DND-41 (cell line): ENCODE data around the gene STOX2.

Experiments used
- EZH2 ChIP-seq: IDR thresholded peaks from 3 replicates; pipeline ENCODE4 v1.6.1; 2012; ENCODE audit warnings: borderline replicate concordance, low read depth, mild to moderate bottlenecking, moderate library complexity, low read length, inconsistent platforms; ENCODE audit not compliant: severe bottlenecking
- TF ChIP-seq, protein P1 (sequence below): IDR thresholded peaks from 2 replicates; pipeline ENCODE4 v1.5.1; 2012; ENCODE audit warnings: borderline replicate concordance, low read length, moderate library complexity, mild to moderate bottlenecking; ENCODE audit not compliant: poor library complexity, severe bottlenecking; ENCODE audit errors: extremely low read depth

DNA sequence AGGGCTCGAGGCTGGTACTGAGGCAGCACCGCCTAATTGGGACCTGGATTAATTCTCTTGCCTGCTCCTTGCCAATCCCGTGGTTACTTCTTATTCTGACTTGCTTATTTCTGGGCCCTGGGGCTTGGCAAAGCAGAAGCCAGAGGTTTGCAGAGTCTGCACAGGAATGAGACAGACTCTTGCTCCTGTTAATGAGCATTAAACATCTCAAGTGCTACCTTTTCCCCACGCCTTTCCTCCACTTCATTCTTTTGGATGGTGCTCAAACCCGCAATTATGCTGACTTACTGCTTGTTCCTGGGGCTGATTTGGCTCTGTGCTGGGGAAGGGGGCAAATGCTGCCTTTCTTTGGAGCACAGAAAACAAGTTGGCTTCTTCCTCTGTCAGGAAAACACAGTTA lies 16.5 kb upstream of the STOX2 start:
- TF ChIP-seq, protein P1, sequence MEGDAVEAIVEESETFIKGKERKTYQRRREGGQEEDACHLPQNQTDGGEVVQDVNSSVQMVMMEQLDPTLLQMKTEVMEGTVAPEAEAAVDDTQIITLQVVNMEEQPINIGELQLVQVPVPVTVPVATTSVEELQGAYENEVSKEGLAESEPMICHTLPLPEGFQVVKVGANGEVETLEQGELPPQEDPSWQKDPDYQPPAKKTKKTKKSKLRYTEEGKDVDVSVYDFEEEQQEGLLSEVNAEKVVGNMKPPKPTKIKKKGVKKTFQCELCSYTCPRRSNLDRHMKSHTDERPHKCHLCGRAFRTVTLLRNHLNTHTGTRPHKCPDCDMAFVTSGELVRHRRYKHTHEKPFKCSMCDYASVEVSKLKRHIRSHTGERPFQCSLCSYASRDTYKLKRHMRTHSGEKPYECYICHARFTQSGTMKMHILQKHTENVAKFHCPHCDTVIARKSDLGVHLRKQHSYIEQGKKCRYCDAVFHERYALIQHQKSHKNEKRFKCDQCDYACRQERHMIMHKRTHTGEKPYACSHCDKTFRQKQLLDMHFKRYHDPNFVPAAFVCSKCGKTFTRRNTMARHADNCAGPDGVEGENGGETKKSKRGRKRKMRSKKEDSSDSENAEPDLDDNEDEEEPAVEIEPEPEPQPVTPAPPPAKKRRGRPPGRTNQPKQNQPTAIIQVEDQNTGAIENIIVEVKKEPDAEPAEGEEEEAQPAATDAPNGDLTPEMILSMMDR: no peak
- TF ChIP-seq EZH2: no peak
